Measurements from ENCODE around the gene AP3B1. TPM values are rescaled to one million over a fixed set of nuclear protein-coding genes. Genes with fewer than 3 reads are reported as not detected.
A peak's percentile ranks its signal among the peaks of the same experiment; 100 is the strongest.

The AP3B1 gene
- total RNA-seq, 1 donor from 2014 or later = 64.1 TPM

GRCh38 chr5:78288246-78288645 is 6.3 kb downstream of the AP3B1 start:
- no peak for DNase-seq (ENCODE audit: low read depth)

- DNase-seq (ENCODE audit: low read depth) = peak; percentile 72
Observed at GRCh38 chr5:78287833-78288232, 6.7 kb downstream of the AP3B1 start.

GRCh38 chr5:78287169-78287568 is 7.3 kb downstream of the AP3B1 start:
- no peak for DNase-seq (ENCODE audit: low read depth)

GRCh38 chr5:78286290-78286689 is 8.2 kb downstream of the AP3B1 start:
- no peak for DNase-seq (ENCODE audit: low read depth)

- DNase-seq (ENCODE audit: low read depth) = no peak
Observed at GRCh38 chr5:78283802-78284201, 10.7 kb downstream of the AP3B1 start.

- DNase-seq (ENCODE audit: low read depth) = no peak
Observed at GRCh38 chr5:78283105-78283504, 11.4 kb downstream of the AP3B1 start.

- no peak for DNase-seq (ENCODE audit: low read depth)
Observed at GRCh38 chr5:78280261-78280660, 14.2 kb downstream of the AP3B1 start.

GRCh38 chr5:78279194-78279593 is 15.3 kb downstream of the AP3B1 start:
- DNase-seq (ENCODE audit: low read depth) = no peak

- no peak for DNase-seq (ENCODE audit: low read depth)
Observed at GRCh38 chr5:78277715-78278114, 16.8 kb downstream of the AP3B1 start.

GRCh38 chr5:78275998-78276543 is 18.4 kb downstream of the AP3B1 start:
- DNase-seq (ENCODE audit: low read depth) = no peak

- no peak for DNase-seq (ENCODE audit: low read depth)
Observed at GRCh38 chr5:78274540-78275197, 19.8 kb downstream of the AP3B1 start.

GRCh38 chr5:78273436-78273835 is 21.1 kb downstream of the AP3B1 start:
- DNase-seq (ENCODE audit: low read depth) = no peak

GRCh38 chr5:78271766-78272165 is 22.7 kb downstream of the AP3B1 start:
- no peak for DNase-seq (ENCODE audit: low read depth)

GRCh38 chr5:78269088-78269703 is 25.3 kb downstream of the AP3B1 start:
- DNase-seq (ENCODE audit: low read depth) = peak; percentile 44

- no peak for DNase-seq (ENCODE audit: low read depth)
Observed at GRCh38 chr5:78268356-78268755, 26.1 kb downstream of the AP3B1 start.

GRCh38 chr5:78265163-78265562 is 29.3 kb downstream of the AP3B1 start:
- no peak for DNase-seq (ENCODE audit: low read depth)

- DNase-seq (ENCODE audit: low read depth) = no peak
Observed at GRCh38 chr5:78264600-78264999, 29.9 kb downstream of the AP3B1 start.

GRCh38 chr5:78260771-78261170 is 33.7 kb downstream of the AP3B1 start:
- no peak for DNase-seq (ENCODE audit: low read depth)

GRCh38 chr5:78253201-78253600 is 41.3 kb downstream of the AP3B1 start:
- no peak for DNase-seq (ENCODE audit: low read depth)

GRCh38 chr5:78252715-78253114 is 41.8 kb downstream of the AP3B1 start:
- DNase-seq (ENCODE audit: low read depth) = no peak

- DNase-seq (ENCODE audit: low read depth) = no peak
Observed at GRCh38 chr5:78251663-78252284, 42.7 kb downstream of the AP3B1 start.

- DNase-seq (ENCODE audit: low read depth) = no peak
Observed at GRCh38 chr5:78245136-78245535, 49.4 kb downstream of the AP3B1 start.

- DNase-seq (ENCODE audit: low read depth) = no peak
Observed at GRCh38 chr5:78243639-78244038, 50.9 kb downstream of the AP3B1 start.
